Measurements from ENCODE around the gene SLC44A1. TPM values are rescaled to one million over a fixed set of nuclear protein-coding genes. Genes with fewer than 3 reads are reported as not detected.

The SLC44A1 gene
- total RNA-seq, 4 donors from 2014 or later: 39.3 to 94.1 (median 58.3) TPM

DNA sequence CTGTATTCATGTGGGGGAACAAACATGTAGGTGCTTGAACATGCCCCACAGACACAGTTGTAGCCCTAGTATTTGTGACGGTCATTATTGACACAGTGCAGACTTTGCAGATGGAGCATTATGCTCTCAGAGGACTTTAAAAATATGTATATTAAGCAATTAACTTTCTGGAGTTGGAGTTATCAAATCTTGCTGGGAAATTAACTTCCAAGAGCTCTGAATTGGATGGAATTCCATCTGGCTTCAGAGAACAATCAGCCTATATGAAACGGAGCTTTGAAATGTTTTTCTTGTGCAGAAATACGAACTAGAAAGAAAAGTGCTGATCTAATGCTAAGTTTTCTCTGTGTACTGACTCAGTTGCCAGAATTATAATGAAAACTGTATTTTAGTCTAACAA lies 152.4 kb downstream of the SLC44A1 start:
- 86 to 90% methylated on average over 3 of the region's 3 CpGs for WGBS, 2 donors (ENCODE audit: low coverage in 1 of 2)
- TF ChIP-seq, protein P1, sequence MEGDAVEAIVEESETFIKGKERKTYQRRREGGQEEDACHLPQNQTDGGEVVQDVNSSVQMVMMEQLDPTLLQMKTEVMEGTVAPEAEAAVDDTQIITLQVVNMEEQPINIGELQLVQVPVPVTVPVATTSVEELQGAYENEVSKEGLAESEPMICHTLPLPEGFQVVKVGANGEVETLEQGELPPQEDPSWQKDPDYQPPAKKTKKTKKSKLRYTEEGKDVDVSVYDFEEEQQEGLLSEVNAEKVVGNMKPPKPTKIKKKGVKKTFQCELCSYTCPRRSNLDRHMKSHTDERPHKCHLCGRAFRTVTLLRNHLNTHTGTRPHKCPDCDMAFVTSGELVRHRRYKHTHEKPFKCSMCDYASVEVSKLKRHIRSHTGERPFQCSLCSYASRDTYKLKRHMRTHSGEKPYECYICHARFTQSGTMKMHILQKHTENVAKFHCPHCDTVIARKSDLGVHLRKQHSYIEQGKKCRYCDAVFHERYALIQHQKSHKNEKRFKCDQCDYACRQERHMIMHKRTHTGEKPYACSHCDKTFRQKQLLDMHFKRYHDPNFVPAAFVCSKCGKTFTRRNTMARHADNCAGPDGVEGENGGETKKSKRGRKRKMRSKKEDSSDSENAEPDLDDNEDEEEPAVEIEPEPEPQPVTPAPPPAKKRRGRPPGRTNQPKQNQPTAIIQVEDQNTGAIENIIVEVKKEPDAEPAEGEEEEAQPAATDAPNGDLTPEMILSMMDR (IDR thresholded peaks at IDR 0.05): no peak
- TF ChIP-seq POLR2A (IDR thresholded peaks at IDR 0.05): no peak
- TF ChIP-seq EP300 (IDR thresholded peaks at IDR 0.05; ENCODE audit: low read depth): no peak
- TF ChIP-seq POLR2AphosphoS5 (IDR thresholded peaks at IDR 0.05): no peak
- in situ Hi-C loops (cut with MboI; ENCODE audit: low pct_ligation_motif_present in 1 of 4, low pct_unique_long_range_greater_than_20kb in 1 of 4, low sequenced_read_pairs in 3 of 4): no loop called here
- Histone ChIP-seq H3K27ac (no peak overlapping the region), H3K9me3 (no peaks in the 10 kb centered on the region), H3K4me3 (no peak overlapping the region), H3K4me1 (no peaks in the 10 kb centered on the region), H3K36me3 (no peaks in the 10 kb centered on the region), H3K27me3 (no peaks in the 10 kb centered on the region)
- intact Hi-C loops (cut with DNase I; ENCODE audit: low total_unique reads): no loop called here
- no peak for DNase-seq

DNA sequence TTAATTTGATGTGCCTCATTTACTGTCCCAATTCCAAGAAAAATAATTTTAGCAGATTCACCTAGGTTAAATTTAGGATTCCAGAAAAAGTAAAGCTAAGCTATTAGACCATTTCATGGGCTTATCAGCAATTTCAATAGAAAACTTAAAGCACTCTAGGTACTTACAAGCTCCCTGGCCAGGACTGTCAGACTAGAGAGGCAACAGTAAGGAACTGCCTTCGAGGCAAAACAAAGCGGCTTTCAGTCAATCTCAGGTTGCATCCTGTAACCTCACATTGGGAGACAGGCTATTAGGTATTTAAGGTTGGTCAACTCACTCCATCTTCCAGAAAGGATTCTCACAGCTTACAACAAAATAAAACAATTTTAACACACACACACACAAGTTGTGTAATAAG lies 154.7 kb downstream of the SLC44A1 start:
- H3K4me1 ChIP-seq: no peaks in the 10 kb centered on the region
- H3K4me3 ChIP-seq: no peak overlapping the region
- H3K27ac ChIP-seq: no peak overlapping the region
- 94 to 100% methylated on average over 2 of the region's 2 CpGs for WGBS, 2 donors (ENCODE audit: low coverage in 1 of 2)
- H3K36me3 ChIP-seq: no peaks in the 10 kb centered on the region
- H3K27me3 ChIP-seq: no peaks in the 10 kb centered on the region
- H3K9me3 ChIP-seq: no peaks in the 10 kb centered on the region
- in situ Hi-C loops (cut with MboI; ENCODE audit: low pct_ligation_motif_present in 1 of 4, low pct_unique_long_range_greater_than_20kb in 1 of 4, low sequenced_read_pairs in 3 of 4) (no loop called here), intact Hi-C loops (cut with DNase I; ENCODE audit: low total_unique reads) (no loop called here)
- no peak for DNase-seq
- TF ChIP-seq EP300 (IDR thresholded peaks at IDR 0.05; ENCODE audit: low read depth): no peak
- no peak for TF ChIP-seq POLR2AphosphoS5 (IDR thresholded peaks at IDR 0.05)
- no peak for TF ChIP-seq POLR2A (IDR thresholded peaks at IDR 0.05)
- TF ChIP-seq, protein P1 (IDR thresholded peaks at IDR 0.05): no peak

DNA sequence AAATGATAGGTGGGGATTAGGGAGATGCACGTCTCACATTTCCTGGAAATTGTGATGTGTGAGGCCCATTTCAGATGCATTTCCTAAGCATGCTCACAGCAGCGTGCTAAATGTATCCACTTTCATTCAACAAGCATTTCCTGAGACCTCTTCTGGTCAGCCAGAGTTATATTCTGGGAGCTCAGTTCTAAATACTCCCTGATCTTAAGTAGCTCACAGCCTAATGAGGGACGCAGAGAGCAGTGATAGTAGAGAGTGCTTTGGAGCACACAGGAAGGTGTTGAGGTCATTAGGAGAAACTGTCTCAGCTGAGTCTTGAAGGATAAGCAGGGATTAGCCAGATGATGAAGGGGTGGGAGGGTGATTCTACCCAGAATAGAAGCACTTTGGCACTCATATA lies 157.2 kb downstream of the SLC44A1 start:
- no peaks in the 10 kb centered on the region for H3K36me3 ChIP-seq
- no peak overlapping the region for H3K4me3 ChIP-seq
- WGBS, 2 donors (ENCODE audit: low coverage in 1 of 2): 39 to 61% methylated on average over 2 to 3 of the region's 3 CpGs
- H3K27me3 ChIP-seq: no peaks in the 10 kb centered on the region
- H3K9me3 ChIP-seq: no peaks in the 10 kb centered on the region
- TF ChIP-seq, protein P1 (IDR thresholded peaks at IDR 0.05): no peak
- no peak for TF ChIP-seq POLR2AphosphoS5 (IDR thresholded peaks at IDR 0.05)
- no peak for TF ChIP-seq EP300 (IDR thresholded peaks at IDR 0.05; ENCODE audit: low read depth)
- no peak for TF ChIP-seq POLR2A (IDR thresholded peaks at IDR 0.05)
- DNase-seq: no peak
- no peak overlapping the region for H3K27ac ChIP-seq
- intact Hi-C loops (cut with DNase I; ENCODE audit: low total_unique reads): no loop called here
- no peaks in the 10 kb centered on the region for H3K4me1 ChIP-seq
- in situ Hi-C loops (cut with MboI; ENCODE audit: low pct_ligation_motif_present in 1 of 4, low pct_unique_long_range_greater_than_20kb in 1 of 4, low sequenced_read_pairs in 3 of 4): loop anchor here in 2 of 4 donors (25.0 kb wide), 3 partner anchors 489 to 614 kb away; no protein-coding TSS in a partner anchor

DNA sequence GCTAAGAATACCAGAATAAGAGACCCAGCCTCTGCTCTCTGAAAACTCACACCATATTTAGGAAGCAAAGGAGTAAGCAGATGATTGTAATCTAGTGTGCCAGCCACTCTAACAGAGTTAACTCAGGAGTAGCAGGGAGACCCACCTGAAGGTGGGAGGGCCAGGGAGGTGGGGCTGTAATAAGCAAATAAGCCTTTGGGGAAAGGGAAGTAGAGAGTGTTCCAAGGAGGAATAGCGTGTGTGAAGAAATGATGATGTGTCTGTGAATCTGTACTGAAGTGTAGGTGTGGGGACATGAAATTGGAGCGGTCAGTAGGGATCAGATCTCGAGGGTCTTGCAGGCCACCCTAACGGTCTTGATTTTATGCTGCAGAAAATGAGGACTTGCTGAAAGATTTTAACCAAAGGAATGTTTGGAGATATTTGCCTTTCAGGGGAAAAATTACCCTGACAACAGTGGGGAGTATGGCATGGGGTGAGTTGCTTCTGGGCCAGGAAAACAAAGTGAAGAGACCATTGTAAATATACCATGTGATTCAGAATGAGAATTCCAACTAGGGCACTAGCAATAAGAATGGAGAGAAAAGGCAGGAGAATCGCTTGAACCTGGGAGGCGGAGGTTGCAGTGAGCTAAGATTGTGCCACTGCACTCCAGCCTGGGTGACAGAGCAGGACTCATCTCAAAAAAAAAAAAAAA lies 159.2 kb downstream of the SLC44A1 start:
- H3K27ac ChIP-seq: no peak overlapping the region
- intact Hi-C loops (cut with DNase I; ENCODE audit: low total_unique reads) (no loop called here), in situ Hi-C loops (cut with MboI; ENCODE audit: low pct_ligation_motif_present in 1 of 4, low pct_unique_long_range_greater_than_20kb in 1 of 4, low sequenced_read_pairs in 3 of 4) (loop anchor here in 2 of 4 donors (25.0 kb wide), 3 partner anchors 491 to 616 kb away; no protein-coding TSS in a partner anchor)
- WGBS, 2 donors (ENCODE audit: low coverage in 1 of 2): 82 to 83% methylated on average over 4 to 6 of the region's 6 CpGs
- H3K36me3 ChIP-seq: no peaks in the 10 kb centered on the region
- H3K27me3 ChIP-seq: no peaks in the 10 kb centered on the region
- DNase-seq: no peak
- no peaks in the 10 kb centered on the region for H3K9me3 ChIP-seq
- TF ChIP-seq POLR2AphosphoS5 (IDR thresholded peaks at IDR 0.05): no peak
- no peak for TF ChIP-seq POLR2A (IDR thresholded peaks at IDR 0.05)
- no peak for TF ChIP-seq EP300 (IDR thresholded peaks at IDR 0.05; ENCODE audit: low read depth)
- TF ChIP-seq, protein P1 (IDR thresholded peaks at IDR 0.05): no peak
- no peaks in the 10 kb centered on the region for H3K4me1 ChIP-seq
- H3K4me3 ChIP-seq: no peak overlapping the region
